PC-9 (cell line): Measurements from ENCODE around the gene ATRNL1.

Experiments
- EZH2 ChIP-seq: fragments of 200-600 bp; sonication (generic); IDR thresholded peaks from 2 replicates; pipeline ENCODE4 v1.8.0; 2017; ENCODE audit warnings: antibody characterized with exemption, low read depth
- TF ChIP-seq, protein P1 (sequence below): fragments of 200-600 bp; sonication (generic); conservative IDR thresholded peaks from 2 replicates; pipeline ENCODE4 v1.6.1; 2017; ENCODE audit warnings: mixed run types, antibody characterized with exemption, mild to moderate bottlenecking, moderate library complexity

DNA sequence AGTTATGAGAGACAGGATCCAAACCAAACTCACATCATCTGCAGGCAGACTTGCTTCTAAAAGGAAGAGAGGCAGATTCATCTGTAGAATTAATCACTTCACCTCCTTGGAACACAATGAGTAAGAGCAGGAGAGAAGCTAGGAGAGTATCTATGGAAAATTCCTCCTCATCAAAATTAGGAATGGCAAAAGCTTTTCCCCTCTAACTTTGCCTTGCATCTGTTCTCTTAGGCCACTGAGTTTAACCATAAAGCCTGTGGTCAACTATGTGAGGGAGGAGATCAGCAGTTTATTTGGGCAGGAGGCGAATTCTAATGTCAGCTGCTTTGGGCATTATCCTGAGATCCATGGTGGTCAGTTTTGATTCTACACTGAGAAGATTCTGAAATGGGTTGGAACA, 618.1 kb downstream of the ATRNL1 start:
- TF ChIP-seq, protein P1, sequence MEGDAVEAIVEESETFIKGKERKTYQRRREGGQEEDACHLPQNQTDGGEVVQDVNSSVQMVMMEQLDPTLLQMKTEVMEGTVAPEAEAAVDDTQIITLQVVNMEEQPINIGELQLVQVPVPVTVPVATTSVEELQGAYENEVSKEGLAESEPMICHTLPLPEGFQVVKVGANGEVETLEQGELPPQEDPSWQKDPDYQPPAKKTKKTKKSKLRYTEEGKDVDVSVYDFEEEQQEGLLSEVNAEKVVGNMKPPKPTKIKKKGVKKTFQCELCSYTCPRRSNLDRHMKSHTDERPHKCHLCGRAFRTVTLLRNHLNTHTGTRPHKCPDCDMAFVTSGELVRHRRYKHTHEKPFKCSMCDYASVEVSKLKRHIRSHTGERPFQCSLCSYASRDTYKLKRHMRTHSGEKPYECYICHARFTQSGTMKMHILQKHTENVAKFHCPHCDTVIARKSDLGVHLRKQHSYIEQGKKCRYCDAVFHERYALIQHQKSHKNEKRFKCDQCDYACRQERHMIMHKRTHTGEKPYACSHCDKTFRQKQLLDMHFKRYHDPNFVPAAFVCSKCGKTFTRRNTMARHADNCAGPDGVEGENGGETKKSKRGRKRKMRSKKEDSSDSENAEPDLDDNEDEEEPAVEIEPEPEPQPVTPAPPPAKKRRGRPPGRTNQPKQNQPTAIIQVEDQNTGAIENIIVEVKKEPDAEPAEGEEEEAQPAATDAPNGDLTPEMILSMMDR, result no peak
- TF ChIP-seq EZH2, result no peak
